Activated T-helper 1 cell treated with anti-CD3 and anti-CD28 coated beads, Interleukin-2, amount 50 U/mL, for 16 hours (primary cell): Measurements from ENCODE around the gene SLC8A3.

Experiments used
- DNase-seq, 2 donors: peaks; one replicate each; pipeline ENCODE4 v3.0.0-alpha.2; 2020; ENCODE audit warnings: low read depth in 1 of 2, low spot score in 1 of 2

SLC8A3 gene

GRCh38 chr14:70121521-70121920 is 67.2 kb downstream of the SLC8A3 start:
- no peak for DNase-seq

- DNase-seq = no peak
These were observed 70.7 kb downstream of the SLC8A3 start for GRCh38 chr14:70118064-70118463.

GRCh38 chr14:70116278-70116677 is 72.5 kb downstream of the SLC8A3 start:
- DNase-seq = no peak

- DNase-seq = no peak
These were observed 74.1 kb downstream of the SLC8A3 start for GRCh38 chr14:70114621-70115156.

GRCh38 chr14:70113211-70113610 is 75.5 kb downstream of the SLC8A3 start:
- no peak for DNase-seq

- DNase-seq = no peak
These were observed 80.3 kb downstream of the SLC8A3 start for GRCh38 chr14:70108419-70108818.

GRCh38 chr14:70107309-70107708 is 81.4 kb downstream of the SLC8A3 start:
- DNase-seq = no peak

- DNase-seq = no peak
These were observed 88.7 kb downstream of the SLC8A3 start for GRCh38 chr14:70100071-70100470.

- no peak for DNase-seq
These were observed 90.4 kb downstream of the SLC8A3 start for GRCh38 chr14:70098250-70098809.

- DNase-seq = no peak
These were observed 91.0 kb downstream of the SLC8A3 start for GRCh38 chr14:70097576-70098249.

GRCh38 chr14:70096866-70097265 is 91.9 kb downstream of the SLC8A3 start:
- DNase-seq = no peak

- no peak for DNase-seq
These were observed 94.1 kb downstream of the SLC8A3 start for GRCh38 chr14:70094631-70095030.

- DNase-seq = no peak
These were observed 94.6 kb downstream of the SLC8A3 start for GRCh38 chr14:70094106-70094505.

GRCh38 chr14:70093156-70093555 is 95.6 kb downstream of the SLC8A3 start:
- DNase-seq = no peak

- DNase-seq = no peak
These were observed 101.4 kb downstream of the SLC8A3 start for GRCh38 chr14:70087380-70087697.

- DNase-seq = no peak
These were observed 101.9 kb downstream of the SLC8A3 start for GRCh38 chr14:70086685-70087379.

- no peak for DNase-seq
These were observed 104.5 kb downstream of the SLC8A3 start for GRCh38 chr14:70084226-70084625.

GRCh38 chr14:70082394-70082793 is 106.4 kb downstream of the SLC8A3 start:
- DNase-seq = no peak

GRCh38 chr14:70080076-70080475 is 108.7 kb downstream of the SLC8A3 start:
- DNase-seq = no peak

- no peak for DNase-seq
These were observed 110.4 kb downstream of the SLC8A3 start for GRCh38 chr14:70078329-70078728.

GRCh38 chr14:70077720-70078119 is 111.0 kb downstream of the SLC8A3 start:
- DNase-seq = no peak

GRCh38 chr14:70077005-70077404 is 111.7 kb downstream of the SLC8A3 start:
- no peak for DNase-seq
